PC-3 (cell line): ENCODE results near the gene GPR12.

Experiments used
- CTCF ChIP-seq: fragments of 300-600 bp; sonication (generic); conservative IDR thresholded peaks from 2 replicates; pipeline ENCODE4 v1.5.1; 2017; ENCODE audit warnings: antibody characterized with exemption, low read depth, mild to moderate bottlenecking, low read length
- EZH2 ChIP-seq: fragments of 300-600 bp; sonication (generic); IDR thresholded peaks from one replicate; pipeline ENCODE4 v1.6.1; 2017; ENCODE audit warnings: antibody characterized with exemption, mild to moderate bottlenecking, low read length; ENCODE audit not compliant: unreplicated experiment
- EZH2phosphoT487 ChIP-seq: fragments of 300-600 bp; sonication (generic); IDR thresholded peaks from 2 replicates; pipeline ENCODE4 v1.6.1; 2018; ENCODE audit warnings: mild to moderate bottlenecking, antibody characterized with exemption, low read length, borderline replicate concordance

GRCh38 chr13:26710166-26710565, 50.4 kb downstream of the GPR12 start:
- TF ChIP-seq CTCF = no peak
- no peak for TF ChIP-seq EZH2phosphoT487
- TF ChIP-seq EZH2 = no peak
